Measurements from ENCODE around the gene PCMTD2. TPM values are rescaled to one million over a fixed set of nuclear protein-coding genes. Genes with fewer than 3 reads are reported as not detected.

The PCMTD2 gene
- total RNA-seq, 3 donors from 2014 or later (not counting 1 experiment from before 2014, with no cell fraction given) = 63.8 to 100.0 (median 65.6) TPM

DNA sequence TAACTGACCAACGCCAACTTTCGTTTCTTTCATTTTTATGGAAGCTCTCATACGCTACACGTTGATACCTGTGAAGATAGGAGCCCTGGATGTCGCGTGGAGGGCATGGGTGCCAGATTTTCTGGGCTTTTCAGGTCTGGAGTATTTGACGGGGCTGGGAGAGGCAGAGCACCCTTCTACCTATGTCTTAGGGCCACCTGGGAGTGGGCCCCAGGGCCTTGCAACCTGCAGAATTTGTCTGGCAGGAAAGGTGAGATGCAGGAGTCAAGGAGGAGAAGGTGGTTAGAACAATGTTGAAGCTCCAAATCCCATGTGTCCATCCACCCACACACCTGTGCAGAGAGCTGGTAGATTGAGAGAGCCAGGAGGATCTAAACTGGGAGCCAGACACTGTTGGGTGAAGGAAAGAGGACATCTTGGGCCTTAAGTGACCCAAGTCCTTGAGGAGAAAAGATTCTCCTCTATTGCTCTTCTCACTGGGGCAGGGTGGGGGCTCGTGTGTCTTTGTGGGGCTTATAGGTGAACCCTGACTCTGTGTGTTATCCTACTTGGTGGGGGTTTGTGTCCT, 27.4 kb upstream of the PCMTD2 start:
- TF ChIP-seq, protein P1, sequence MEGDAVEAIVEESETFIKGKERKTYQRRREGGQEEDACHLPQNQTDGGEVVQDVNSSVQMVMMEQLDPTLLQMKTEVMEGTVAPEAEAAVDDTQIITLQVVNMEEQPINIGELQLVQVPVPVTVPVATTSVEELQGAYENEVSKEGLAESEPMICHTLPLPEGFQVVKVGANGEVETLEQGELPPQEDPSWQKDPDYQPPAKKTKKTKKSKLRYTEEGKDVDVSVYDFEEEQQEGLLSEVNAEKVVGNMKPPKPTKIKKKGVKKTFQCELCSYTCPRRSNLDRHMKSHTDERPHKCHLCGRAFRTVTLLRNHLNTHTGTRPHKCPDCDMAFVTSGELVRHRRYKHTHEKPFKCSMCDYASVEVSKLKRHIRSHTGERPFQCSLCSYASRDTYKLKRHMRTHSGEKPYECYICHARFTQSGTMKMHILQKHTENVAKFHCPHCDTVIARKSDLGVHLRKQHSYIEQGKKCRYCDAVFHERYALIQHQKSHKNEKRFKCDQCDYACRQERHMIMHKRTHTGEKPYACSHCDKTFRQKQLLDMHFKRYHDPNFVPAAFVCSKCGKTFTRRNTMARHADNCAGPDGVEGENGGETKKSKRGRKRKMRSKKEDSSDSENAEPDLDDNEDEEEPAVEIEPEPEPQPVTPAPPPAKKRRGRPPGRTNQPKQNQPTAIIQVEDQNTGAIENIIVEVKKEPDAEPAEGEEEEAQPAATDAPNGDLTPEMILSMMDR (IDR thresholded peaks at IDR 0.05) = no peak
- no peak overlapping the region for H3K4me3 Mint-ChIP-seq
- H3K27ac Mint-ChIP-seq = no peak overlapping the region
- H3K9me3 ChIP-seq (ENCODE audit: control insufficient read depth, insufficient read depth, low read length) = no peaks in the 10 kb centered on the region
- no peaks in the 10 kb centered on the region for H3K9me3 Mint-ChIP-seq
- H3K27me3 Mint-ChIP-seq (ENCODE audit: low read depth in 2 of 2) = no peaks in the 10 kb centered on the region
- ATAC-seq (no peak), DNase-seq (no peak)
- no peak overlapping the region for H3K4me3 ChIP-seq (ENCODE audit: low read length)
- H3K4me1 ChIP-seq (ENCODE audit: control insufficient read depth, insufficient read depth, low read length) = peaks cover 21% of the 10 kb centered on the region
- no peaks in the 10 kb centered on the region for H3K27me3 ChIP-seq (ENCODE audit: control insufficient read depth, insufficient read depth, low read length)
- intact Hi-C loops (cut with micrococcal nuclease) = no loop called here
- H3K27ac ChIP-seq (ENCODE audit: low read length) = no peak overlapping the region
- no peaks in the 10 kb centered on the region for H3K36me3 Mint-ChIP-seq
- WGBS (ENCODE audit: insufficient coverage) = 89% methylated on average over 8 of the region's 8 CpGs
- H3K4me1 Mint-ChIP-seq = no peaks in the 10 kb centered on the region
- H3K36me3 ChIP-seq (ENCODE audit: control insufficient read depth, insufficient read depth, low read length) = no peaks in the 10 kb centered on the region

DNA sequence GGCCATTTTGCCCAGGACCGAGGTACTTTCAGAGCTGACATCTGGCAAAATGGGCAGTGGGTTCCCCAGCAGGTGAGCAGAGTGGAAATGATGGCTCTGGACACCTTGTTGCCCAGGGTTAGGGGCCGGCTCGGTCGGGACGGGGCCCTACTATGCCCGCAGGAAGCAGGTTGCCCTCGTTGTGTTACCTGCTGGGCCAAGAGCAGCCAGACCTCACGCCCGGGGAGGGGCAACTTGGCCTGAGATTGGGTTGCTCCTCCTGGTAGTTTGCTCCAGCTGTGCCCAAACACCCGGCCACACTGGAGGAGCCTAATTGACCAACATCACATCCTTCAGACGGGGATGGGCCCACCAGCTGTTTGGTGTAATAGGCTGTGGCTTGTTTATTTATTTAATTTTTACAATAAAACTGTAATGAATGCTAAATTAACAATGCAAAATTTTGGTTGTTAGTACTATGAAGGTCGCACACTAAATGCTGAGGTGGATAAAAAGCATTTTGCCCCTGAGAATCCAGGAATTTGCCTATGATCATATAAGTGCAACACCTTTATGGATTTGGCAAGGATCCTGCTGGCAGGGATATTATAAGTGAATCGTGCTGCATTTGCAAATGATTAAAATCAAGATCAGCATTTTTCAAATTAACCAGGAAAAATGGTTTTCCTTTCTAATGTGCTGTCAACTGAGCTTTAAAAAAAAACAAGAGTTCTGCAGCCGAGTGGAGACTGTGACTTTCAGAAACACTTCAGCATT, 26.6 kb upstream of the PCMTD2 start:
- no peaks in the 10 kb centered on the region for H3K36me3 Mint-ChIP-seq
- whole genome bisulfite sequencing (ENCODE audit: insufficient coverage) = 89% methylated on average over 13 of the region's 14 CpGs
- Histone ChIP-seq H3K9me3 (ENCODE audit: control insufficient read depth, insufficient read depth, low read length) (no peaks in the 10 kb centered on the region), H3K27me3 (ENCODE audit: control insufficient read depth, insufficient read depth, low read length) (no peaks in the 10 kb centered on the region), H3K4me1 (ENCODE audit: control insufficient read depth, insufficient read depth, low read length) (peaks cover 21% of the 10 kb centered on the region), H3K4me3 (ENCODE audit: low read length) (no peak overlapping the region), H3K36me3 (ENCODE audit: control insufficient read depth, insufficient read depth, low read length) (no peaks in the 10 kb centered on the region), H3K27ac (ENCODE audit: low read length) (no peak overlapping the region)
- H3K27me3 Mint-ChIP-seq (ENCODE audit: low read depth in 2 of 2) = no peaks in the 10 kb centered on the region
- peaks cover 0 to 7% of the 10 kb centered on the region in 2 donors for H3K4me1 Mint-ChIP-seq
- H3K9me3 Mint-ChIP-seq = no peaks in the 10 kb centered on the region
- no peak for ATAC-seq
- DNase-seq = no peak
- no peak overlapping the region for H3K27ac Mint-ChIP-seq
- TF ChIP-seq, protein P1 (IDR thresholded peaks at IDR 0.05) = no peak
- intact Hi-C loops (cut with micrococcal nuclease) = no loop called here
- no peak overlapping the region for H3K4me3 Mint-ChIP-seq

- H3K27ac Mint-ChIP-seq = no peak overlapping the region
- H3K27me3 Mint-ChIP-seq (ENCODE audit: low read depth in 2 of 2) = no peaks in the 10 kb centered on the region
- ATAC-seq = no peak
- 88% methylated on average over 8 of the region's 8 CpGs for WGBS (ENCODE audit: insufficient coverage)
- DNase-seq = no peak
- intact Hi-C loops (cut with micrococcal nuclease) = no loop called here
- H3K4me1 Mint-ChIP-seq = peaks cover 0 to 7% of the 10 kb centered on the region in 2 donors
- no peak overlapping the region for H3K4me3 Mint-ChIP-seq
- Histone ChIP-seq H3K27ac (ENCODE audit: low read length) (no peak overlapping the region), H3K27me3 (ENCODE audit: control insufficient read depth, insufficient read depth, low read length) (no peaks in the 10 kb centered on the region), H3K9me3 (ENCODE audit: control insufficient read depth, insufficient read depth, low read length) (no peaks in the 10 kb centered on the region), H3K4me1 (ENCODE audit: control insufficient read depth, insufficient read depth, low read length) (peaks cover 21% of the 10 kb centered on the region), H3K4me3 (ENCODE audit: low read length) (no peak overlapping the region), H3K36me3 (ENCODE audit: control insufficient read depth, insufficient read depth, low read length) (no peaks in the 10 kb centered on the region)
- no peaks in the 10 kb centered on the region for H3K9me3 Mint-ChIP-seq
- no peaks in the 10 kb centered on the region for H3K36me3 Mint-ChIP-seq
- TF ChIP-seq, protein P1 (IDR thresholded peaks at IDR 0.05) = no peak
Measured at GRCh38 chr20:64229507-64230061, 26.0 kb upstream of the PCMTD2 start.
